ENCODE measurements around the gene AMBP. TPM values are rescaled to one million over a fixed set of nuclear protein-coding genes. Genes with fewer than 3 reads are reported as not detected.

AMBP gene
- total RNA-seq, 4 donors from 2014 or later = not detected

GRCh38 chr9:114096041-114096511 is 18.0 kb upstream of the AMBP start:
- intact Hi-C loops (cut with DNase I) = no loop called here
- TF ChIP-seq POLR2A (IDR thresholded peaks at IDR 0.05; ENCODE audit: low read depth) (no peak), POLR2AphosphoS5 (IDR thresholded peaks at IDR 0.05) (no peak), EP300 (IDR thresholded peaks at IDR 0.05) (no peak), CTCF (IDR thresholded peaks at IDR 0.05) (no peak)
- no peak for DNase-seq (ENCODE audit: extremely low spot score)

GRCh38 chr9:114094971-114095370 is 16.9 kb upstream of the AMBP start:
- TF ChIP-seq CTCF (IDR thresholded peaks at IDR 0.05) (no peak), EP300 (IDR thresholded peaks at IDR 0.05) (no peak), POLR2AphosphoS5 (IDR thresholded peaks at IDR 0.05) (no peak), POLR2A (IDR thresholded peaks at IDR 0.05; ENCODE audit: low read depth) (no peak)
- Histone ChIP-seq H3K9me3 (no peaks in the 10 kb centered on the region), H3K4me3 (no peak overlapping the region), H3K27me3 (peaks cover 0 to 71% (median 18%) of the 10 kb centered on the region in 4 donors), H3K4me1 (peaks cover 7 to 19% (median 17%) of the 10 kb centered on the region in 4 donors), H3K36me3 (no peaks in the 10 kb centered on the region), H3K27ac (replicated peaks in 1 of 4) (no peak overlapping the region)
- no peak for DNase-seq (ENCODE audit: extremely low spot score)
- intact Hi-C loops (cut with DNase I) = no loop called here
- no CpG with 5 or more reads among the region's 12 CpGs for WGBS

More at GRCh38 chr9:114096041-114096511, 18.0 kb upstream of the AMBP start:
- 94% methylated on average over 8 of the region's 9 CpGs for WGBS
- no peaks in the 10 kb centered on the region for H3K9me3 ChIP-seq
- peaks cover 0 to 75% (median 18%) of the 10 kb centered on the region in 4 donors for H3K27me3 ChIP-seq
- no peak overlapping the region for H3K27ac ChIP-seq (replicated peaks in 1 of 4)
- peaks cover 7 to 19% (median 17%) of the 10 kb centered on the region in 4 donors for H3K4me1 ChIP-seq
- no peaks in the 10 kb centered on the region for H3K36me3 ChIP-seq
- H3K4me3 ChIP-seq = no peak overlapping the region

- intact Hi-C loops (cut with DNase I) = no loop called here
- H3K27ac ChIP-seq (replicated peaks in 1 of 4) = no peak overlapping the region
- H3K4me3 ChIP-seq = no peak overlapping the region
- H3K36me3 ChIP-seq = no peaks in the 10 kb centered on the region
- H3K4me1 ChIP-seq = peaks cover 7 to 16% (median 16%) of the 10 kb centered on the region in 4 donors
- peaks cover 0 to 61% (median 16%) of the 10 kb centered on the region in 4 donors for H3K27me3 ChIP-seq
- 74% methylated on average over 3 of the region's 9 CpGs for WGBS
- H3K9me3 ChIP-seq = no peaks in the 10 kb centered on the region
- no peak for DNase-seq (ENCODE audit: extremely low spot score)
- TF ChIP-seq EP300 (IDR thresholded peaks at IDR 0.05) (no peak), POLR2A (IDR thresholded peaks at IDR 0.05; ENCODE audit: low read depth) (no peak), POLR2AphosphoS5 (IDR thresholded peaks at IDR 0.05) (no peak), CTCF (IDR thresholded peaks at IDR 0.05) (no peak)
These were observed 15.8 kb upstream of the AMBP start for GRCh38 chr9:114093761-114094505.

GRCh38 chr9:114093031-114093471 is 15.0 kb upstream of the AMBP start:
- TF ChIP-seq EP300 (IDR thresholded peaks at IDR 0.05) (no peak), POLR2AphosphoS5 (IDR thresholded peaks at IDR 0.05) (no peak), CTCF (IDR thresholded peaks at IDR 0.05) (no peak), POLR2A (IDR thresholded peaks at IDR 0.05; ENCODE audit: low read depth) (no peak)
- no peak overlapping the region for H3K4me3 ChIP-seq
- no peaks in the 10 kb centered on the region for H3K36me3 ChIP-seq
- no peak overlapping the region for H3K27ac ChIP-seq (replicated peaks in 1 of 4)
- peaks cover 0 to 58% (median 8%) of the 10 kb centered on the region in 4 donors for H3K27me3 ChIP-seq
- intact Hi-C loops (cut with DNase I) = no loop called here
- 87% methylated on average over 3 of the region's 4 CpGs for WGBS
- no peaks in the 10 kb centered on the region for H3K9me3 ChIP-seq
- no peak for DNase-seq (ENCODE audit: extremely low spot score)
- H3K4me1 ChIP-seq = peaks cover 6 to 8% (median 7%) of the 10 kb centered on the region in 4 donors

Measured in esophagus muscularis mucosa (tissue), 4 donors.